Stimulated activated CD8-positive, alpha-beta memory T cell treated with anti-CD3 and anti-CD28 coated beads, Interleukin-7, amount 100 ng/mL, for 48 hours (primary cell): Measurements from ENCODE around the gene SBSN.
"Not testable (repeated sequence)": the region's sequence is repeated elsewhere in the genome, so short reads cannot be mapped to it uniquely, and the experiment has no call there.

Experiments used
- DNase-seq, 2 donors: peaks; one replicate each; pipeline ENCODE4 v3.0.0-alpha.2; 2020; ENCODE audit warnings: low read depth in 1 of 2; ENCODE audit errors: extremely low read depth in 1 of 2

Gene SBSN

GRCh38 chr19:35478794-35479677 lies 49.1 kb downstream of the SBSN start:
- no peak for DNase-seq

DNA sequence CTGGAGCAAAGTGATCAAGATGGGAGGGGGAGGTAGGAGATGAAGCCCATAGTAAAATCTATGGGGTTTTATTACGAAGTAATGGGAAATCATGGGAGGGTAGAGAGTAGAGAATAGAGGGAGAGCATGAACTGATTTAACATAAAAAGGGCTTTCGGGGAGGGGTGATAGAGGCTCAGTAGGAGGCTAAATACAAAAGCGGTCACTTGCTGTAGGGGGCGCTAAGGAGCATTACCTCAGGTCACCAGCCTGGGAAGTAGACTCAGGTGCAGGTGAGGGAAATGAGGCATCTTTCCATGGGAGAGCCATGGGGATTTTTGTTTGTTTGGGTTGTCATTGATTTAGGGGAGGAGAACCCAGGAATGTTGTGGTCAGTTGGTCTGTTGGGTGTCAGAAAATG lies 52.0 kb downstream of the SBSN start:
- DNase-seq = no peak

DNA sequence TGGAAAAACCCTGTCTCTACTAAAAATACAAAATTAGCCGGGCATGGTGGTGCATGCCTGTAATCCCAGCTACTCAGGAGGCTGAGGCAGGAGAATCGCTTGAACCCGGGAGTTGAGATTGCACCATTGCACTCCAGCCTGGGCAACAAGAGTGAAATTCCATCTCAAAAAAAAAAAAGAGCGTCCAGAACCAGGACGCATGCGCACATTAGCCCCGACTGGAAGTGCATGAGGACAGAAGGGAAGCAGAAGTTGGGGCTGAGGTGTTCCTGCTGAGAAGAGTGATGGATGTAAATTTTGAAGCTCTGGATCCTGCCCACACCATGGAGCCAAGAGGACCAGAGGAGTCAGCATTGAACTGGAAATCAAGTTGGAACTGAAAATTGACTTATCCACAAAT lies 53.5 kb downstream of the SBSN start:
- DNase-seq = not testable (repeated sequence)

DNA sequence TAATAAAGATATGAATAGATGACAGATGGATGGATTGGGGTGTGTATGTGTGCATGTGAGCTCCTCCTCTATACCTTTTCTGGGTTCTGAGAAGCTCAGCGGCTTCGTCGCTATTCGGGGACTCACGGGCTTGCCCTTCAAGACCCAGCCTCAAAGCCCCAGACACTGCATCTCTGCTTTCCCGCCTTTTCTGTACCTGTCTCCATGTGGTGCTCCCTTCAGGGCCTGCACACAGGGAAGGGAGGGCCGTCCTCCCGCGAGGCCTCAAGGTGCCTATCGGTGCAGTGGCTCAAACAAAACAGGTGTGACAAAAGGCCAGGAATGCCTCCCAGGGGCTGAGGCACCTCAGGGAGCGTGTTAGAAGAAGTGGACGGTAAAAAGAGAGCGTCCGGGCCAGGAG lies 54.0 kb downstream of the SBSN start:
- no peak for DNase-seq
